ENCODE measurements around the gene INO80D. TPM values are rescaled to one million over a fixed set of nuclear protein-coding genes. Genes with fewer than 3 reads are reported as not detected.

Gene INO80D
- total and polyA plus RNA-seq, 2 of the 13 experiments (the other 11 are each of a cell fraction or from before 2014, with no cell fraction given), result 7.6 to 7.9 TPM

DNA sequence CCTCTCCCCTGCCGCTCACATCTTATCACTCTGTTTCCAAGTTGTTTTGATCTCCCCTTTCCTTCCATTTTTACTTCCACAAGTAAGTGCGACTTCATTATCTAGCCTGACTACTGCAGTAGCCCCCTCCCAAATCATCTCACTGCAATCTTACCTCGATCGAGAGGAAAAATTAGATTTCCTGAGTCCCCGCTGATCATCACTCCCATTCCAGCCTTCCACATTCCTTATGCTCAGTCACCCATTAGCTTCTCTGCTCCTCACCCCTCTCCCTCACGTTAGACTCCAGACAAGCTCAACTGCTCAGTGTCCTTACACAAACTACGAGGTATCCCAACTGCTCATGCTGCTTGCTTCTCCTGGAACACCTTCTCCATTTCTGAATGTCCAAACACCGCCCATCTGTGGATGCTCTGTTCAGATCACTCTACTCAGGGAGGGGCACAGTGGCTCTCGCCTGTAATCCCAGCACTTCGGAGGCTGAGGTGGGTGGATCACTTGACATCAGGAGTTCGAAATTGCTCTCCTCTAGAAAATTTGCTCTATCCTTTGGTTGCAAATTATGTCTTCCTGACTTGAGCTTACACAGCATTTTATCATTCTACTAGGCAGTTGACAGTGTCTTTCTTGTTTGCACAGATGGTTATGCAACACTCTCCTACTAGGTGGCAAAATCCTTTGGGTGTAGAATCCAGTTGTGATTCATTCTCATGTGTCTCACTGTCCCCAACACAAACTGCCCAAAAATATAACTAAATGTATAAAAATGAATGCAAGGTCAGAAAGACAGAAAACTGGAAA lies 96.5 kb downstream of the INO80D start (continued):
- TF ChIP-seq PHF20 (CRISPR knock-in tag; IDR thresholded peaks at IDR 0.05), result no peak
- no peak for TF ChIP-seq ZSCAN31 (CRISPR knock-in tag; IDR thresholded peaks at IDR 0.05; ENCODE audit: low read depth)
- no peak for TF ChIP-seq ZNF224 (CRISPR knock-in tag; IDR thresholded peaks at IDR 0.05)
- TF ChIP-seq, protein P1, sequence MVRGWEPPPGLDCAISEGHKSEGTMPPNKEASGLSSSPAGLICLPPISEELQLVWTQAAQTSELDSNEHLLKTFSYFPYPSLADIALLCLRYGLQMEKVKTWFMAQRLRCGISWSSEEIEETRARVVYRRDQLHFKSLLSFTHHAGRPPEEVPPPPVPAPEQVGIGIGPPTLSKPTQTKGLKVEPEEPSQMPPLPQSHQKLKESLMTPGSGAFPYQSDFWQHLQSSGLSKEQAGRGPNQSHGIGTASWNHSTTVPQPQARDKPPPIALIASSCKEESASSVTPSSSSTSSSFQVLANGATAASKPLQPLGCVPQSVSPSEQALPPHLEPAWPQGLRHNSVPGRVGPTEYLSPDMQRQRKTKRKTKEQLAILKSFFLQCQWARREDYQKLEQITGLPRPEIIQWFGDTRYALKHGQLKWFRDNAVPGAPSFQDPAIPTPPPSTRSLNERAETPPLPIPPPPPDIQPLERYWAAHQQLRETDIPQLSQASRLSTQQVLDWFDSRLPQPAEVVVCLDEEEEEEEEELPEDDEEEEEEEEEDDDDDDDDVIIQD (CRISPR knock-in tag; IDR thresholded peaks at IDR 0.05; ENCODE audit: low read depth), result peak; percentile 83
- no peak for TF ChIP-seq REPIN1 (CRISPR knock-in tag; IDR thresholded peaks at IDR 0.05; ENCODE audit: borderline replicate concordance, low read depth)
- TF ChIP-seq KAT7 (CRISPR knock-in tag; IDR thresholded peaks at IDR 0.05; ENCODE audit: borderline replicate concordance), result no peak
- TF ChIP-seq, protein P2, sequence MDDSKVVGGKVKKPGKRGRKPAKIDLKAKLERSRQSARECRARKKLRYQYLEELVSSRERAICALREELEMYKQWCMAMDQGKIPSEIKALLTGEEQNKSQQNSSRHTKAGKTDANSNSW (CRISPR knock-in tag; IDR thresholded peaks at IDR 0.05; ENCODE audit: borderline replicate concordance), result no peak
- no peak for TF ChIP-seq ZMYM4 (CRISPR knock-in tag; IDR thresholded peaks at IDR 0.05)
- no peak for TF ChIP-seq YEATS4 (CRISPR knock-in tag; IDR thresholded peaks at IDR 0.05; ENCODE audit: borderline replicate concordance)
- TF ChIP-seq KLF9 (CRISPR knock-in tag; IDR thresholded peaks at IDR 0.05; ENCODE audit: low read depth), result no peak; the same call in 1 of the 2 replicates
- TF ChIP-seq HOXA9 (CRISPR knock-in tag; IDR thresholded peaks at IDR 0.05; ENCODE audit: borderline replicate concordance), result no peak
- TF ChIP-seq TCF12 (IDR thresholded peaks at IDR 0.05), result no peak
- TF ChIP-seq TCF12 (CRISPR knock-in tag; IDR thresholded peaks at IDR 0.05), result no peak
- no peak; the same call in 1 of the 2 replicates for TF ChIP-seq NFKBIZ (CRISPR knock-in tag; IDR thresholded peaks at IDR 0.05)
- TF ChIP-seq POGZ (CRISPR knock-in tag; IDR thresholded peaks at IDR 0.05), result peak; percentile 67
- TF ChIP-seq, protein P3, sequence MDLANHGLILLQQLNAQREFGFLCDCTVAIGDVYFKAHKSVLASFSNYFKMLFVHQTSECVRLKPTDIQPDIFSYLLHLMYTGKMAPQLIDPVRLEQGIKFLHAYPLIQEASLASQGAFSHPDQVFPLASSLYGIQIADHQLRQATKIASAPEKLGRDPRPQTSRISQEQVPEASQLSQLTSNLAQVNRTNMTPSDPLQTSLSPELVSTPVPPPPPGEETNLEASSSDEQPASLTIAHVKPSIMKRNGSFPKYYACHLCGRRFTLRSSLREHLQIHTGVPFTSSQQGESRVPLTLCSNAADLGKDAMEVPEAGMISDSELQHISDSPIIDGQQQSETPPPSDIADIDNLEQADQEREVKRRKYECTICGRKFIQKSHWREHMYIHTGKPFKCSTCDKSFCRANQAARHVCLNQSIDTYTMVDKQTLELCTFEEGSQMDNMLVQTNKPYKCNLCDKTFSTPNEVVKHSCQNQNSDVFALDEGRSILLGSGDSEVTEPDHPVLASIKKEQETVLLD (CRISPR knock-in tag; IDR thresholded peaks at IDR 0.05; ENCODE audit: low read depth), result no peak
- TF ChIP-seq, protein P4, sequence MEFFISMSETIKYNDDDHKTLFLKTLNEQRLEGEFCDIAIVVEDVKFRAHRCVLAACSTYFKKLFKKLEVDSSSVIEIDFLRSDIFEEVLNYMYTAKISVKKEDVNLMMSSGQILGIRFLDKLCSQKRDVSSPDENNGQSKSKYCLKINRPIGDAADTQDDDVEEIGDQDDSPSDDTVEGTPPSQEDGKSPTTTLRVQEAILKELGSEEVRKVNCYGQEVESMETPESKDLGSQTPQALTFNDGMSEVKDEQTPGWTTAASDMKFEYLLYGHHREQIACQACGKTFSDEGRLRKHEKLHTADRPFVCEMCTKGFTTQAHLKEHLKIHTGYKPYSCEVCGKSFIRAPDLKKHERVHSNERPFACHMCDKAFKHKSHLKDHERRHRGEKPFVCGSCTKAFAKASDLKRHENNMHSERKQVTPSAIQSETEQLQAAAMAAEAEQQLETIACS (CRISPR knock-in tag; IDR thresholded peaks at IDR 0.05), result no peak
- TF ChIP-seq HHEX (CRISPR knock-in tag; IDR thresholded peaks at IDR 0.05), result no peak
- no peak for TF ChIP-seq FOXC1 (CRISPR knock-in tag; IDR thresholded peaks at IDR 0.05; ENCODE audit: borderline replicate concordance)
- TF ChIP-seq, protein P5, sequence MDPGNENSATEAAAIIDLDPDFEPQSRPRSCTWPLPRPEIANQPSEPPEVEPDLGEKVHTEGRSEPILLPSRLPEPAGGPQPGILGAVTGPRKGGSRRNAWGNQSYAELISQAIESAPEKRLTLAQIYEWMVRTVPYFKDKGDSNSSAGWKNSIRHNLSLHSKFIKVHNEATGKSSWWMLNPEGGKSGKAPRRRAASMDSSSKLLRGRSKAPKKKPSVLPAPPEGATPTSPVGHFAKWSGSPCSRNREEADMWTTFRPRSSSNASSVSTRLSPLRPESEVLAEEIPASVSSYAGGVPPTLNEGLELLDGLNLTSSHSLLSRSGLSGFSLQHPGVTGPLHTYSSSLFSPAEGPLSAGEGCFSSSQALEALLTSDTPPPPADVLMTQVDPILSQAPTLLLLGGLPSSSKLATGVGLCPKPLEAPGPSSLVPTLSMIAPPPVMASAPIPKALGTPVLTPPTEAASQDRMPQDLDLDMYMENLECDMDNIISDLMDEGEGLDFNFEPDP (CRISPR knock-in tag; conservative IDR thresholded peaks at IDR 0.05), result no peak
- TF ChIP-seq TMF1 (CRISPR knock-in tag; IDR thresholded peaks at IDR 0.05; ENCODE audit: low read depth), result no peak
- TF ChIP-seq, protein P6, sequence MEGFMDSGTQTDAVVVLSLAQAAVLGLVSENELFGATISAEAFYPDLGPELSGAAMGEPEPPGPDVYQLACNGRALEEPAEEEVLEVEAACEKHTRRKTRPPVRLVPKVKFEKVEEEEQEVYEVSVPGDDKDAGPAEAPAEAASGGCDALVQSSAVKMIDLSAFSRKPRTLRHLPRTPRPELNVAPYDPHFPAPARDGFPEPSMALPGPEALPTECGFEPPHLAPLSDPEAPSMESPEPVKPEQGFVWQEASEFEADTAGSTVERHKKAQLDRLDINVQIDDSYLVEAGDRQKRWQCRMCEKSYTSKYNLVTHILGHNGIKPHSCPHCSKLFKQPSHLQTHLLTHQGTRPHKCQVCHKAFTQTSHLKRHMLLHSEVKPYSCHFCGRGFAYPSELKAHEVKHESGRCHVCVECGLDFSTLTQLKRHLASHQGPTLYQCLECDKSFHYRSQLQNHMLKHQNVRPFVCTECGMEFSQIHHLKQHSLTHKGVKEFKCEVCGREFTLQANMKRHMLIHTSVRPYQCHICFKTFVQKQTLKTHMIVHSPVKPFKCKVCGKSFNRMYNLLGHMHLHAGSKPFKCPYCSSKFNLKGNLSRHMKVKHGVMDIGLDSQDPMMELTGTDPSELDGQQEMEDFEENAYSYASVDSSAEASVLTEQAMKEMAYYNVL (CRISPR knock-in tag; IDR thresholded peaks at IDR 0.05; ENCODE audit: borderline replicate concordance), result no peak

All from HepG2 (cell line).